GM23248 (cell line): Measurements from ENCODE around the gene UBE2G1. TPM values are rescaled to one million over a fixed set of nuclear protein-coding genes. Genes with fewer than 3 reads are reported as not detected.

Source experiments
- DNase-seq: peaks from one replicate; pipeline ENCODE4 v3.0.0-alpha.2; 2015
- H2AFZ ChIP-seq: fragments of 200-600 bp; sonication (generic); 2 replicates; pipeline ENCODE4 v1.6.1; 2016; ENCODE audit warnings: antibody characterized with exemption
- H3F3A ChIP-seq: fragments of 200-600 bp; sonication (generic); 2 replicates; pipeline ENCODE4 v1.6.1; 2016; ENCODE audit warnings: mild to moderate bottlenecking, antibody characterized with exemption, mixed run types; ENCODE audit not compliant: insufficient read depth
- H3K27ac ChIP-seq: fragments of 200-600 bp; sonication (generic); 2 replicates; pipeline ENCODE4 v1.5.1; 2016; ENCODE audit warnings: mild to moderate bottlenecking
- H3K27me3 ChIP-seq: fragments of 200-600 bp; sonication (generic); replicated peaks from 2 replicates; pipeline ENCODE4 v1.6.1; 2016; ENCODE audit warnings: mild to moderate bottlenecking; ENCODE audit not compliant: insufficient read depth
- H3K36me3 ChIP-seq: fragments of 200-600 bp; sonication (generic); 2 replicates; pipeline ENCODE4 v1.6.1; 2016; ENCODE audit warnings: low read depth, mild to moderate bottlenecking
- H3K4me1 ChIP-seq: fragments of 200-600 bp; sonication (generic); 2 replicates; pipeline ENCODE4 v1.6.1; 2016; ENCODE audit warnings: mild to moderate bottlenecking; ENCODE audit not compliant: insufficient read depth
- H3K4me2 ChIP-seq: fragments of 200-600 bp; sonication (generic); one replicate; pipeline ENCODE4 v1.6.1; 2016; ENCODE audit warnings: mild to moderate bottlenecking; ENCODE audit not compliant: unreplicated experiment
- H3K4me3 ChIP-seq: fragments of 200-600 bp; sonication (generic); 2 replicates; pipeline ENCODE4 v1.5.1; 2016; ENCODE audit warnings: mild to moderate bottlenecking
- H3K79me2 ChIP-seq: fragments of 200-600 bp; sonication (generic); 2 replicates; pipeline ENCODE4 v1.6.1; 2016; ENCODE audit warnings: mild to moderate bottlenecking; ENCODE audit not compliant: insufficient read depth
- H3K9ac ChIP-seq: fragments of 200-600 bp; sonication (generic); 2 replicates; pipeline ENCODE4 v1.6.1; 2016; ENCODE audit warnings: mild to moderate bottlenecking
- H3K9me2 ChIP-seq: fragments of 200-600 bp; sonication (generic); 2 replicates; pipeline ENCODE4 v1.6.1; 2016; ENCODE audit warnings: mixed run types, mild to moderate bottlenecking, moderate library complexity; ENCODE audit not compliant: insufficient read depth
- H3K9me3 ChIP-seq: fragments of 200-600 bp; sonication (generic); one replicate; pipeline ENCODE4 v1.6.1; 2017; ENCODE audit warnings: low read depth
- H4K20me1 ChIP-seq: fragments of 200-600 bp; sonication (generic); 2 replicates; pipeline ENCODE4 v1.6.0; 2016; ENCODE audit not compliant: insufficient read depth
- EZH2 ChIP-seq: fragments of 200-600 bp; sonication (generic); IDR thresholded peaks from 2 replicates; pipeline ENCODE4 v1.6.1; 2018; ENCODE audit warnings: antibody characterized with exemption, mild to moderate bottlenecking; ENCODE audit not compliant: insufficient read depth, poor library complexity, severe bottlenecking
- EZH2phosphoT487 ChIP-seq: fragments of 200-600 bp; sonication (generic); IDR thresholded peaks from 2 replicates; pipeline ENCODE4 v1.6.1; 2018; ENCODE audit warnings: antibody characterized with exemption, moderate library complexity, mild to moderate bottlenecking, low read depth; ENCODE audit not compliant: insufficient read depth
- WGBS, 2 experiments: methylation state at CpG; one replicate each; pipeline ENCODE4 v1.1.6; 2015 to 2017; ENCODE audit warnings: low lambda C conversion rate in 2 of 2, low coverage in 1 of 2; ENCODE audit errors: missing lambda C conversion rate in 2 of 2; 5-methylcytosine and 5-hydroxymethylcytosine counted together
- in situ Hi-C: fragments of 300-500 bp; cut with MboI; formaldehyde crosslinking; loops from 2 replicates; pipeline ENCODE4 v1.15.0; 2020
- polyA plus RNA-seq: library from polyadenylated mRNA; unstranded; fragments of >200 nt; fragmentation: Nextera tagmentation; extraction: Ambion mirVana; gene quantifications from 2 replicates; pipeline ENCODE4 v1.2.1, GENCODE V29; 2016
- total RNA-seq: library from RNA; depleted of rRNA; stranded (reverse); fragments of >200 nt; shearing (Covaris generic); gene quantifications from 2 replicates; pipeline ENCODE4 v1.2.3, GENCODE V29; 2014

The UBE2G1 gene
- total and polyA plus RNA-seq, 2 experiments from 2014 or later = 37.8 to 49.4 TPM

DNA sequence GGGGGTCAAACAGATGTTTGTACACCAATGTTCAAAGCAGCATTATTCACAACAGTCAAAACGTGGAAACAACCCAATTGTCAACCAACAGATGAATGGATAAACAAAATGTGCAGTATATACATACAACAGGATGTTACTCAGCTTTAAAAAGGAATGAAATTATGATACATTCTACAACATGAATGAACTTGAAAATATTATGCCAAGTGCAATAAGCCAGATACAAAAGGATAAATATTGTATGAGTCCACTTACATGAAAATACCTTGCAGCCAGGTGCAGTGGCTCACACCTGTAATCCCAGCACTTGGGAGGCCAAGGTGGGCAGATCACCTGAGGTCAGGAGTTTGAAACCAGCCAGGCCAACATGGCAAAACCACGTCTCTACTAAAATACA, 39.9 kb downstream of the UBE2G1 start:
- Histone ChIP-seq H4K20me1 (no peaks in the 10 kb centered on the region; the same call in 1 of the 2 replicates), H3K27me3 (no peaks in the 10 kb centered on the region), H3K4me2 (peak overlapping the region; percentile 36), H3K9me3 (no peaks in the 10 kb centered on the region), H3K9ac (no peak overlapping the region), H3K79me2 (peaks cover 95% of the 10 kb centered on the region), H3K4me1 (peaks cover 37% of the 10 kb centered on the region), H3K4me3 (no peak overlapping the region), H2AFZ (no peak overlapping the region), H3K9me2 (no peaks in the 10 kb centered on the region), H3K36me3 (no peaks in the 10 kb centered on the region), H3F3A (peaks cover 55% of the 10 kb centered on the region), H3K27ac (peak overlapping the region; percentile 86)
- 23% methylated on average over 2 of the region's 2 CpGs for WGBS, 2 experiments
- in situ Hi-C loops = no loop called here
- DNase-seq = no peak
- TF ChIP-seq EZH2phosphoT487 = no peak
- no peak for TF ChIP-seq EZH2

DNA sequence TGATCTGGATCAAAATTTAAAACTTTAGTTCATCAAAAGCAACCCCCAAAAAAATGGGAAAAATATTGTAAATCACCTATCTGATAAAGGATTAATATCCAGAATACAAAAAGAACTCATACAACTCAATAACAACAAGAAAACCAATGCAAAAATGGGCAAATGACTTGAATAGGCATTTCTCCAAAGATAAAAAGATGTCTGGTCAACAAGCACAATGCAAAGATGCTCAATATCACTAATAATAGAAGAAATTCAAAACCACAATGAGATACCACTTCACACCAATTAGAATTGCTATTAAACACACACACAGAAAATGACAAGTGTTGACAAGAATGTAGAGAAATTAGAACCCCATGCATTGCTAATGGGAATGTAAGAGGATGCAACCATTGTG, 40.4 kb downstream of the UBE2G1 start:
- Histone ChIP-seq H3K27ac (0 out of 2 replicates have a peak overlapping the region, but pooled peaks have one; percentile 86), H3K4me3 (no peak overlapping the region)

DNA sequence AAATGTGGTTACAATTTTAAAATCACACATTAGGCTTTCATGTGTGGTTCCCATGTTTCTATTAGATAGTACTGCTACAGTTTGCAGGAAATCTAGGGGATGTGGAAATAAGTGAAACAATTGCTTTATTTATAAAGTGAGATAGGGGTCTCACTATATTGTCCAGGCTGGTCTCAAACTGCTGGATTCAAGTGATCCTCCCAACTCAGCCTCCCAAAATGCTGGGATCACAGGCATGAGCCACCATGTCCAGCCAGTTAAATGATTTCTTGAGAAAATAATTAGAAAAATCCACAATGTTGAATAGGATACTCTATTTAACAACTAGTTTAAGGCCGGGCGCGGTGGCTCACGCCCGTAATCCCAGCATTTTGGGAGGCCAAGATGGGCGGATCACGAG, 42.0 kb downstream of the UBE2G1 start:
- Histone ChIP-seq H3K4me3 (no peak overlapping the region), H3K27ac (no peak overlapping the region), H4K20me1 (no peaks in the 10 kb centered on the region; the same call in 1 of the 2 replicates), H3K9me3 (no peaks in the 10 kb centered on the region), H3K4me1 (peaks cover 29% of the 10 kb centered on the region), H3K9me2 (no peaks in the 10 kb centered on the region), H3K27me3 (no peaks in the 10 kb centered on the region), H3F3A (peaks cover 47% of the 10 kb centered on the region), H2AFZ (no peak overlapping the region), H3K36me3 (no peaks in the 10 kb centered on the region), H3K4me2 (no peak overlapping the region), H3K79me2 (peaks cover 98% of the 10 kb centered on the region), H3K9ac (no peak overlapping the region)
- 98 to 99% methylated on average over 7 of the region's 7 CpGs for WGBS, 2 experiments
- in situ Hi-C loops = no loop called here
- no peak for DNase-seq
- no peak for TF ChIP-seq EZH2
- no peak for TF ChIP-seq EZH2phosphoT487

More for the DNA sequence above, 40.4 kb downstream of the UBE2G1 start:
- Histone ChIP-seq H3K36me3 (no peaks in the 10 kb centered on the region), H2AFZ (no peak overlapping the region), H3K9me2 (no peaks in the 10 kb centered on the region), H3F3A (peaks cover 55% of the 10 kb centered on the region), H3K9ac (no peak overlapping the region), H3K9me3 (no peaks in the 10 kb centered on the region), H3K79me2 (peaks cover 95% of the 10 kb centered on the region), H3K4me2 (no peak overlapping the region), H4K20me1 (no peaks in the 10 kb centered on the region; the same call in 1 of the 2 replicates), H3K4me1 (peaks cover 37% of the 10 kb centered on the region), H3K27me3 (no peaks in the 10 kb centered on the region)
- DNase-seq = no peak
- no peak for TF ChIP-seq EZH2
- TF ChIP-seq EZH2phosphoT487 = no peak
- in situ Hi-C loops = no loop called here

DNA sequence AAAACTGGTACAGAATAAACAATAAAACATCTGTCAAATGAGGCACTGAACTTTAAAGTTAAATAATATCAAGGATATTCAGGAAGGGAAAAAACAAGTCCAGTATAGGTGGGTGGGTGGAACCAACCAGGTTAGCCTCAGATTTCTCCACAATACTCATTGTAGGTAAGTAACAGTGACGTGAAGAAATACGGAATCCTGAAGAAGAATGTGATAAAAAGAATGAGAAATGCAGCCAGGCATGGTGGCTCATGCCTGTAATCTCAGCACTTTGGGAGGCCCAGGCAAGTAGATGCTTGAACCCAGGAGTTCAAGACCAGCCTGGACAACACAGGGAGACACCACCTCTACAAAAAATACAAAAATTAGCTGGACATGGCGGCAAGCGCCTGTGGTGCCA, 47.3 kb downstream of the UBE2G1 start:
- Histone ChIP-seq H3K9ac (no peak overlapping the region), H3F3A (no peaks in the 10 kb centered on the region), H3K4me3 (no peak overlapping the region), H3K36me3 (no peaks in the 10 kb centered on the region), H3K9me3 (no peaks in the 10 kb centered on the region), H2AFZ (no peak overlapping the region), H3K79me2 (peaks cover 100% of the 10 kb centered on the region), H3K27me3 (no peaks in the 10 kb centered on the region), H3K4me1 (peaks cover 11% of the 10 kb centered on the region), H3K4me2 (no peak overlapping the region), H3K27ac (no peak overlapping the region), H4K20me1 (peaks cover 5% of the 10 kb centered on the region), H3K9me2 (no peaks in the 10 kb centered on the region)
- no peak for DNase-seq
- in situ Hi-C loops = no loop called here
- TF ChIP-seq EZH2 (no peak), EZH2phosphoT487 (no peak)
- WGBS, 2 experiments = 97 to 98% methylated on average over 4 of the region's 4 CpGs

DNA sequence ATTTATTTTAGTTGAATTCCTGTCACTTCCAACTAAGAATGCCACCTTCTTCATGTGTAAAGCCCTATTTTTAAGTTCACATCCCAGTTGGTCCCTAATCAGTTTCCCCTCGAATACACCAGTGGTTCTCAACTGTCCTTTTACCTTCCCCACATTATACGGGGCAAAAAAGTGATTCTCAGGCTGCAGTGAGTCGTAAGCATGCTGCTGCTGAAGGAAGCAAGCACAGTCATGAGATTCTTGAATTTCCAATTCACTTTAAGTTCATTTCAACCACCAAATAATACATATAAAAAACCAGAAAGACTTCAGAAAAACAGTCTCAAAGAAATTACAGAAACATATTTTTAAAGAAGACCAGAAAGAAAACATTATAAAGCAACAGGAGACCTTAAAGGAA, 47.9 kb downstream of the UBE2G1 start:
- Histone ChIP-seq H3K4me1 (peaks cover 11% of the 10 kb centered on the region), H3K27me3 (no peaks in the 10 kb centered on the region), H3K27ac (no peak overlapping the region), H3K36me3 (no peaks in the 10 kb centered on the region), H3K4me2 (no peak overlapping the region), H3F3A (no peaks in the 10 kb centered on the region), H3K9me3 (no peaks in the 10 kb centered on the region), H2AFZ (no peak overlapping the region), H3K79me2 (peaks cover 100% of the 10 kb centered on the region), H3K9ac (0 out of 2 replicates have a peak overlapping the region, but pooled peaks have one; percentile 3), H3K4me3 (no peak overlapping the region), H4K20me1 (peaks cover 5% of the 10 kb centered on the region), H3K9me2 (no peaks in the 10 kb centered on the region)
- TF ChIP-seq EZH2 (no peak), EZH2phosphoT487 (no peak)
- peak; percentile 55 for DNase-seq
- in situ Hi-C loops = no loop called here
- 64% methylated on average over 3 of the region's 3 CpGs for WGBS, 2 experiments
